Neuronal stem cell (in vitro differentiated cells): ENCODE measurements around the gene EPB41L2.

Source experiments
- DNase-seq: peaks from one replicate; pipeline ENCODE4 v3.0.0-alpha.2; 2013; ENCODE audit warnings: low spot score
- H2AFZ ChIP-seq: one replicate; pipeline ENCODE4 v1.6.1; 2013; ENCODE audit warnings: mild to moderate bottlenecking, low read length, inconsistent platforms
- H2AK5ac ChIP-seq: 2 replicates; pipeline ENCODE4 v1.6.1; 2013; ENCODE audit warnings: low read depth, mild to moderate bottlenecking, inconsistent platforms, low read length, moderate library complexity, mixed read lengths
- H2BK120ac ChIP-seq: 2 replicates; pipeline ENCODE4 v1.6.1; 2013; ENCODE audit warnings: low read depth, mild to moderate bottlenecking, inconsistent platforms, low read length, moderate library complexity, mixed read lengths
- H2BK12ac ChIP-seq: one replicate; pipeline ENCODE4 v1.6.1; 2013; ENCODE audit warnings: low read length, inconsistent platforms
- H2BK15ac ChIP-seq: 2 replicates; pipeline ENCODE4 v1.6.1; 2013; ENCODE audit warnings: mild to moderate bottlenecking, low read length, inconsistent platforms, mixed read lengths
- H2BK5ac ChIP-seq: one replicate; pipeline ENCODE4 v1.6.1; 2013; ENCODE audit warnings: inconsistent platforms, mild to moderate bottlenecking, low read length, moderate library complexity
- H3K14ac ChIP-seq: one replicate; pipeline ENCODE4 v1.6.1; 2013; ENCODE audit warnings: low read length, inconsistent platforms
- H3K18ac ChIP-seq: 2 replicates; pipeline ENCODE4 v1.6.1; 2013; ENCODE audit warnings: low read length, inconsistent platforms
- H3K23ac ChIP-seq: 2 replicates; pipeline ENCODE4 v1.6.1; 2013; ENCODE audit warnings: low read depth, mild to moderate bottlenecking, mixed read lengths, low read length, inconsistent platforms; ENCODE audit not compliant: poor library complexity
- H3K27ac ChIP-seq: replicated peaks from 3 replicates; pipeline ENCODE4 v1.5.1; 2013; ENCODE audit warnings: low read length, inconsistent platforms
- H3K27me3 ChIP-seq, 3 experiments: 2 replicates each; pipeline ENCODE4 v1.6.1; 2013; ENCODE audit warnings: low read length in 3 of 3, mild to moderate bottlenecking in 2 of 3, inconsistent platforms in 1 of 3, low read depth in 1 of 3, mixed read lengths in 1 of 3, moderate library complexity in 1 of 3; ENCODE audit not compliant: control insufficient read depth in 3 of 3, insufficient read depth in 3 of 3
- H3K36me3 ChIP-seq, 2 donors: replicated peaks in 1 of 2; 2 replicates each; pipeline ENCODE4 v1.6.1; 2013; ENCODE audit warnings: low read length in 2 of 2; ENCODE audit not compliant: control insufficient read depth in 2 of 2, insufficient read depth in 2 of 2
- H3K4ac ChIP-seq: 2 replicates; pipeline ENCODE4 v1.6.1; 2013; ENCODE audit warnings: inconsistent platforms, mild to moderate bottlenecking, low read length, moderate library complexity
- H3K4me1 ChIP-seq, 2 donors: 1 replicate in 1 of 2; 2 replicates in 1 of 2; pipeline ENCODE4 v1.6.1; 2013; ENCODE audit warnings: low read length in 2 of 2, low read depth in 1 of 2; ENCODE audit not compliant: control insufficient read depth in 2 of 2, insufficient read depth in 1 of 2
- H3K4me2 ChIP-seq: one replicate; pipeline ENCODE4 v1.6.1; 2013; ENCODE audit warnings: mild to moderate bottlenecking, low read length, inconsistent platforms; ENCODE audit not compliant: insufficient read depth, poor library complexity, severe bottlenecking
- H3K4me3 ChIP-seq, 2 donors: 2 replicates each; pipeline ENCODE4 v1.5.1; 2013; ENCODE audit warnings: low read length in 2 of 2, mild to moderate bottlenecking in 2 of 2, inconsistent platforms in 1 of 2, moderate library complexity in 1 of 2
- H3K79me1 ChIP-seq: one replicate; pipeline ENCODE4 v1.6.1; 2013; ENCODE audit warnings: low read depth, mild to moderate bottlenecking, inconsistent platforms, low read length, moderate library complexity
- H3K9ac ChIP-seq: one replicate; pipeline ENCODE4 v1.6.1; 2013; ENCODE audit warnings: mild to moderate bottlenecking, low read depth, low read length, inconsistent platforms; ENCODE audit not compliant: poor library complexity
- H3K9me3 ChIP-seq, 2 donors: replicated peaks in 1 of 2; 2 replicates each; pipeline versions ENCODE3 to v1.6.1; 2013; ENCODE audit warnings: low read length in 2 of 2, mild to moderate bottlenecking in 2 of 2, inconsistent platforms in 1 of 2, low read depth in 1 of 2, mixed read lengths in 1 of 2, moderate library complexity in 1 of 2; ENCODE audit not compliant: control insufficient read depth in 2 of 2, insufficient read depth in 1 of 2
- H4K8ac ChIP-seq: one replicate; pipeline ENCODE4 v1.6.1; 2013; ENCODE audit warnings: low read depth, mild to moderate bottlenecking, inconsistent platforms, low read length, moderate library complexity
- H4K91ac ChIP-seq: one replicate; pipeline ENCODE4 v1.6.1; 2013; ENCODE audit warnings: low read length, low read depth, mild to moderate bottlenecking, inconsistent platforms; ENCODE audit not compliant: poor library complexity
- WGBS, 2 donors: extraction: QIAGEN DNeasy Blood & Tissue Kit; methylation state at CpG; one replicate each; pipeline ENCODE4 v1.1.7; 2013; ENCODE audit warnings: missing lambda C conversion rate in 2 of 2, mixed read lengths in 1 of 2; ENCODE audit not compliant: insufficient read length in 2 of 2, insufficient replicate concordance in 1 of 2; ENCODE audit errors: extremely low coverage in 2 of 2; 5-methylcytosine and 5-hydroxymethylcytosine counted together

EPB41L2 gene

GRCh38 chr6:130973521-130974277 is 89.3 kb downstream of the EPB41L2 start:
- Histone ChIP-seq H3K23ac (no peak overlapping the region), H3K4me3 (no peak overlapping the region), H4K8ac (no peak overlapping the region), H3K4ac (no peak overlapping the region), H3K4me2 (no peak overlapping the region), H3K27ac (no peak overlapping the region), H2BK5ac (no peak overlapping the region), H2BK15ac (no peak overlapping the region), H4K91ac (no peak overlapping the region), H3K9ac (no peak overlapping the region), H3K36me3 (no peaks in the 10 kb centered on the region), H2AK5ac (no peak overlapping the region), H3K27me3 (no peaks in the 10 kb centered on the region), H3K4me1 (peaks cover 0 to 8% of the 10 kb centered on the region in 2 donors), H3K9me3 (no peaks in the 10 kb centered on the region), H2BK120ac (no peak overlapping the region), H3K18ac (no peak overlapping the region), H2BK12ac (no peak overlapping the region), H3K79me1 (no peaks in the 10 kb centered on the region), H3K14ac (no peak overlapping the region), H2AFZ (no peak overlapping the region)
- no CpG with 5 or more reads among the region's 3 CpGs for WGBS, 2 donors
- no peak for DNase-seq

GRCh38 chr6:130971504-130971903 is 91.5 kb downstream of the EPB41L2 start:
- Histone ChIP-seq H2AFZ (no peak overlapping the region), H3K4me1 (peaks cover 5 to 11% of the 10 kb centered on the region in 2 donors), H2BK12ac (no peak overlapping the region), H3K14ac (no peak overlapping the region), H3K4me3 (no peak overlapping the region), H3K9ac (no peak overlapping the region), H3K79me1 (peaks cover 2% of the 10 kb centered on the region), H3K23ac (no peak overlapping the region), H2AK5ac (no peak overlapping the region), H4K91ac (no peak overlapping the region), H3K27me3 (no peaks in the 10 kb centered on the region), H3K4me2 (no peak overlapping the region), H2BK120ac (no peak overlapping the region), H3K9me3 (no peaks in the 10 kb centered on the region), H3K18ac (no peak overlapping the region), H3K36me3 (no peaks in the 10 kb centered on the region), H4K8ac (no peak overlapping the region), H2BK15ac (no peak overlapping the region), H3K4ac (no peak overlapping the region), H2BK5ac (no peak overlapping the region), H3K27ac (no peak overlapping the region)
- DNase-seq: no peak
- WGBS, 2 donors: no CpG with 5 or more reads among the region's 3 CpGs

GRCh38 chr6:130970839-130971410 is 92.1 kb downstream of the EPB41L2 start:
- H4K8ac ChIP-seq: no peak overlapping the region
- no peak overlapping the region for H4K91ac ChIP-seq
- no peak overlapping the region for H3K27ac ChIP-seq
- no peak overlapping the region for H2BK12ac ChIP-seq
- H3K9ac ChIP-seq: no peak overlapping the region
- no CpG with 5 or more reads among the region's 9 CpGs for WGBS, 2 donors
- H2BK120ac ChIP-seq: no peak overlapping the region
- H3K9me3 ChIP-seq: no peaks in the 10 kb centered on the region
- H2BK15ac ChIP-seq: no peak overlapping the region
- no peak overlapping the region for H3K4ac ChIP-seq
- no peak overlapping the region for H3K18ac ChIP-seq
- no peak overlapping the region for H2AK5ac ChIP-seq
- no peaks in the 10 kb centered on the region for H3K27me3 ChIP-seq
- no peak overlapping the region for H2AFZ ChIP-seq
- DNase-seq: no peak
- peaks cover 2% of the 10 kb centered on the region for H3K79me1 ChIP-seq
- no peak overlapping the region for H3K4me2 ChIP-seq
- H3K36me3 ChIP-seq: no peaks in the 10 kb centered on the region
- no peak overlapping the region for H3K4me3 ChIP-seq
- no peak overlapping the region for H2BK5ac ChIP-seq
- peaks cover 5 to 11% of the 10 kb centered on the region in 2 donors for H3K4me1 ChIP-seq
- no peak overlapping the region for H3K14ac ChIP-seq
- H3K23ac ChIP-seq: no peak overlapping the region

DNA sequence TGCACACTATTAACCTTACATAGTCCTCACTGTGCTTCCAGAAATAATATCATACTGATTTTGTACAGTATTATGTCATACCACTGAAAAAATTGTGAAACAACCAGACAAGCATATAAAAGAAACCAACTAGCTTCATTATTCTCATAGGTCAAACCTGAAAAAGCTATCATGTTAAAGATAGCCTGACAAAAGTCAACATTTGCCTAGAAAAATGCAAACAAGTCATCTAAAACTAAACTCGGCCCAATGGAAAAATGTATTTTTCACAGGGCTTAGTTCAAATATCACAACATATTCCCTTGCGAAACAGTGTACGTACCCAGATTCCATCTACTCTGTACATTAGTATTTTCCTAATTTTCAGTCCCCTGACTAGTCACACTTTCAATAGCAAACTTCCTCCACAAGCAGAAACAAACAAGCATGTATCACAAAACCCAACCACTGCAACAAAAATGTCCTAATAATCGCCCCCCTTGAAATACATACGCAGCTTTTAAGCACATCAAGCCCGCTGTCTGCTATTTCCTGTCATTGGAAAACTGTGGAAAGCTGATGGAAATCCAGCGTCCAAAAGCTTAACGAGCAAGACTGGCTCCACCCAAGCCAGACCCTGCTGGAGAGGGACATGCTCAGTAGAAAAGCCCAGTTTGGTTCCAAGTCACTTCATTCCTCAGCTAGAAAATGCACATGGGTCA is 93.1 kb downstream of the EPB41L2 start:
- Histone ChIP-seq H3K27me3 (no peaks in the 10 kb centered on the region), H3K14ac (no peak overlapping the region), H2BK120ac (no peak overlapping the region), H3K4me2 (no peak overlapping the region), H3K79me1 (peaks cover 2% of the 10 kb centered on the region), H3K36me3 (no peaks in the 10 kb centered on the region), H4K8ac (no peak overlapping the region), H3K4me1 (peaks cover 5 to 11% of the 10 kb centered on the region in 2 donors), H2BK5ac (no peak overlapping the region), H3K4ac (no peak overlapping the region), H2BK15ac (no peak overlapping the region), H2AFZ (no peak overlapping the region), H2BK12ac (no peak overlapping the region), H3K27ac (no peak overlapping the region), H4K91ac (no peak overlapping the region), H2AK5ac (no peak overlapping the region), H3K23ac (no peak overlapping the region), H3K9ac (no peak overlapping the region), H3K18ac (no peak overlapping the region), H3K4me3 (no peak overlapping the region), H3K9me3 (no peaks in the 10 kb centered on the region)
- WGBS, 2 donors: no CpG with 5 or more reads among the region's 8 CpGs
- DNase-seq: no peak
